Lower leg skin (tissue), 3 donors: ENCODE results near the gene MYMX.

Experiments
- POLR2A ChIP-seq, 2 donors: fragments of 450-650 bp; IDR thresholded peaks; one replicate each; pipeline ENCODE4 v1.6.1; 2016 to 2017; ENCODE audit warnings: antibody characterized with exemption in 2 of 2, mild to moderate bottlenecking in 1 of 2, moderate library complexity in 1 of 2
- TF ChIP-seq, protein P1 (sequence below), 3 donors: fragments of 450-650 bp; IDR thresholded peaks; one replicate each; pipeline ENCODE4 v1.5.1; 2016; ENCODE audit warnings: antibody characterized with exemption in 3 of 3, mild to moderate bottlenecking in 3 of 3, moderate library complexity in 2 of 3

DNA sequence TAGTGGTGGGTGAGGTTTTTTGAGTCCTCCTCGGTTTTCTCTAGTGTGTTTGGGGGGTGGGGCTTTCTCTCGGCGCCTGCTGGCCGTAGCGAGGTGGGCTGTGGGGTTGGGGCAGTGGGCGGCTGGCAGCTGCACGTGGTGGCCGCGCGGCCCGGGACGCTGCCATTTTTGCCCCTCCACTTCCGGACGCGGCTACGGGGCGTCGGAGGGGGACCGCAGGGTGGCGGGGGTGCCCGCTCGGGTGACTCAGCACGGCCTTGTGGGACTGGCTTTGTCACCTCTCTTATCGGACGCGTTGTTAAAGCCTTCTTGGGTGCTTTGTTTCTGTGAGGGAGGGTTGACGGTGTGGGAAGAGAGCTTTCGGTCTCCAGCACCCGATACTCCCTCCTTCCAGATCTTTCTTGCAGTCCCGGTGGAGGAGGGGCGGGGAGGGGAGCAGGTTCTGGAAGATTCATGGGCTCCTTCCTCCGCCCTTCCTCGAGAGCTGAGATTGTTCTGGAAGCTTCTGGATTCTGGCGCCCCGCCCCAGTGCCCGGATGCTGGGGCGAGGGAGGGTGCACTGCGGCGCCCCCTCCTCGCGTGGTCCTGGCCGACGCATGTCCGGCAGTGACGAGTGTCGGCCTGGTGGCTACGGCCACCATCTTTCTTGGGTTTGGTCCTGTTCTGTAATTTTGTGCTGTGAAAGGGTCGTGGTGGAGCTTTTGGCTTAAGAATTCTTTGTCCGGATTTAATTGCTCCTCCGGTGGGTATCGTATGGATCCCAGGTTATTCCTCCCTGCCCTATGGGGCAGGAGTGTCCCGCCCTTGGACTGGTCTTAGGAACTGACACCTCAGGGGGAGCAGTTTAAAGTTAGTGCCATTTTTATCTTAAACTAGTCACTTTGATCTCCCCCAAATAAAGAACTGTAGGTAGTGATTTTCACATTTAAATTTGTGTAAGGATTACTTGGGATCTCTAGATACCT is 30.9 kb downstream of the MYMX start:
- no peak for TF ChIP-seq POLR2A (IDR thresholded peaks at IDR 0.05)
- TF ChIP-seq, protein P1, sequence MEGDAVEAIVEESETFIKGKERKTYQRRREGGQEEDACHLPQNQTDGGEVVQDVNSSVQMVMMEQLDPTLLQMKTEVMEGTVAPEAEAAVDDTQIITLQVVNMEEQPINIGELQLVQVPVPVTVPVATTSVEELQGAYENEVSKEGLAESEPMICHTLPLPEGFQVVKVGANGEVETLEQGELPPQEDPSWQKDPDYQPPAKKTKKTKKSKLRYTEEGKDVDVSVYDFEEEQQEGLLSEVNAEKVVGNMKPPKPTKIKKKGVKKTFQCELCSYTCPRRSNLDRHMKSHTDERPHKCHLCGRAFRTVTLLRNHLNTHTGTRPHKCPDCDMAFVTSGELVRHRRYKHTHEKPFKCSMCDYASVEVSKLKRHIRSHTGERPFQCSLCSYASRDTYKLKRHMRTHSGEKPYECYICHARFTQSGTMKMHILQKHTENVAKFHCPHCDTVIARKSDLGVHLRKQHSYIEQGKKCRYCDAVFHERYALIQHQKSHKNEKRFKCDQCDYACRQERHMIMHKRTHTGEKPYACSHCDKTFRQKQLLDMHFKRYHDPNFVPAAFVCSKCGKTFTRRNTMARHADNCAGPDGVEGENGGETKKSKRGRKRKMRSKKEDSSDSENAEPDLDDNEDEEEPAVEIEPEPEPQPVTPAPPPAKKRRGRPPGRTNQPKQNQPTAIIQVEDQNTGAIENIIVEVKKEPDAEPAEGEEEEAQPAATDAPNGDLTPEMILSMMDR (IDR thresholded peaks at IDR 0.05): no peak
